Skeletal muscle satellite cell (primary cell): ENCODE results near the gene FGF2.
"Not testable (repeated sequence)": the region's sequence is repeated elsewhere in the genome, so short reads cannot be mapped to it uniquely, and the experiment has no call there.

Source experiments
- H3K27me3 ChIP-seq: 2 replicates; pipeline ENCODE4 v1.7.0; 2013; ENCODE audit warnings: low read length; ENCODE audit not compliant: control insufficient read depth, insufficient read depth
- H3K36me3 ChIP-seq: 2 replicates; pipeline ENCODE4 v1.7.0; 2013; ENCODE audit warnings: mild to moderate bottlenecking, control low read depth, low read length; ENCODE audit not compliant: insufficient read depth
- H3K4me1 ChIP-seq: 2 replicates; pipeline ENCODE4 v1.7.0; 2013; ENCODE audit warnings: low read length; ENCODE audit not compliant: control insufficient read depth, insufficient read depth
- H3K4me2 ChIP-seq: 2 replicates; pipeline ENCODE4 v1.7.0; 2013; ENCODE audit warnings: mild to moderate bottlenecking, low read length
- H3K4me3 ChIP-seq: 2 replicates; pipeline ENCODE4 v1.7.0; 2013; ENCODE audit warnings: low read length
- H3K9ac ChIP-seq: 2 replicates; pipeline ENCODE4 v1.7.0; 2013; ENCODE audit warnings: mild to moderate bottlenecking, low read depth, low read length, moderate library complexity
- H3K9me3 ChIP-seq: replicated peaks from 2 replicates; pipeline ENCODE4 v1.7.0; 2013; ENCODE audit warnings: mild to moderate bottlenecking, control low read depth, low read length

Gene FGF2

DNA sequence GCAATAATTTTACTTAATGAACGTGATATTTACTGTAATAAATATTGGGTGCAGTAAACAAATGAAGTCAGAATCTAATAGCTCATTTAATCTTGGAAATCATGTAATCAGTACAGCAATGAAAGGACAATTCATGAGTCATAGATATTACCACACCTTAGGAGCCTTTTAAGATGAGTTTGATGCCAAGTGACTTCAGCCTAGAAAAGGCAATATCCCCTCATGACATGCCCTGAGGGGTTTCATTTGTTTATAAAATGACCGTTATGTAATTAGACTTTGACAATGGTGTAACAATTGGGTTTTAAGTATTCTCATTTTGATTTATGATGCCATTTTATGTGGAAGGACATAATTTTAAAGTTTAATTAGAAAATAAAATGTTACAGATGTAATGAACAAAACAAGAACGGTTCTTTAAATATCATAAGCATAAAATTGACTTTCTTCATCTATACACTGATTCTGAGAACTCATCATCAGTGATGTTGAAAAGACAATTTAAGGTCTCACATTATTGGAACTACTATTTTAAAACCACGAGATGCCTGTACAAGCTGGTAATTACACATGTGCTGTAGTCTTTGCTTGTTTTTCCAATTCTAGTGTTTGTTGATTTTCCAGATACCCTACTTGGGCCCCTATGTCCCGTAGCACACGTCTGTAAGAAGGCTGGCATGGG lies 5.0 kb downstream of the FGF2 start:
- peak overlapping the region; percentile 88 for H3K4me3 ChIP-seq
- no peaks in the 10 kb centered on the region for H3K9me3 ChIP-seq
- no peak overlapping the region for H3K9ac ChIP-seq
- peaks cover 67% of the 10 kb centered on the region for H3K4me1 ChIP-seq
- peak overlapping the region; percentile 84 for H3K4me2 ChIP-seq
- H3K36me3 ChIP-seq = peaks cover 24% of the 10 kb centered on the region
- no peaks in the 10 kb centered on the region for H3K27me3 ChIP-seq

DNA sequence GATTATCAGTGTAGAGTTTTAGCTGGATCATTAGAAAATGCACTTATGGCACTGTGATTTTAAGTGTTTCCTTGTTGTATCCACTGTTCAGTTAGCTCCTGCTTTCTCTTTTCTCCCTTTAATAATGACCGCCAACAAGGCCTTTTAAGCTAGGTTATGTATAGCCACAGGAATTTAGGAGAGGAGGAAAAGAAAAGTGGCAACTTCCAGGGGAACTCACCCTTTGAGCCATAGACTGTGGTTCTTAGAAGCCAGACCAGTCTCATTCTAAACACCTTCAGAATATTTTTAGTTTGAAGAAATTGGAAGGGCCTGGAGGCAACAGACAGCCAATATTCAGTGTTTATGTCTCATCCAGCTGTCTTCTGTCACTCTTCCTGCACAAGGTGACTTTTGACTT lies 6.1 kb downstream of the FGF2 start:
- Histone ChIP-seq H3K9ac (no peak overlapping the region), H3K36me3 (peaks cover 24% of the 10 kb centered on the region), H3K4me2 (peak overlapping the region; percentile 59), H3K27me3 (no peaks in the 10 kb centered on the region), H3K4me1 (peaks cover 76% of the 10 kb centered on the region), H3K4me3 (peak overlapping the region; percentile 3), H3K9me3 (no peaks in the 10 kb centered on the region)

DNA sequence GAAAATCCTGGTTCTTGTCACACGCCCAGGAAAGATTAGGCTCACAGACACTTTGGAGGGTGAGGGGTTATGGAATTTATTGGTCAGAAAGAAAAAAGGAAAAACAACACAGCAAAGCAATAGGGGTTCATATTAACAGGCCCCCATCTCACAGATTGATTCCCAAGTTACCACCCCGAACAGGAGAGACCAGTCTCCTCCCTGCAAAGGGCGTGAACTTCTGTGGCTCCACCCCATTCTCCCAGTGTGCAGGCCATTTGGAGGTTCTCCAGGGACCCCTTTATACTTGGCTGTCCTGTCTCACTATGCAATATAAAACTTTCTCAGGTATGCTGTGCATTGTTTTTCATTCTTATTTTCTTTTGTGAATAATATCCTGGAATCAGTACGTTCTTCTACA lies 7.4 kb downstream of the FGF2 start:
- Histone ChIP-seq H3K9ac (no peak overlapping the region), H3K4me1 (peaks cover 84% of the 10 kb centered on the region), H3K9me3 (no peaks in the 10 kb centered on the region), H3K36me3 (peaks cover 27% of the 10 kb centered on the region), H3K27me3 (no peaks in the 10 kb centered on the region), H3K4me2 (peak overlapping the region; percentile 29), H3K4me3 (no peak overlapping the region)

DNA sequence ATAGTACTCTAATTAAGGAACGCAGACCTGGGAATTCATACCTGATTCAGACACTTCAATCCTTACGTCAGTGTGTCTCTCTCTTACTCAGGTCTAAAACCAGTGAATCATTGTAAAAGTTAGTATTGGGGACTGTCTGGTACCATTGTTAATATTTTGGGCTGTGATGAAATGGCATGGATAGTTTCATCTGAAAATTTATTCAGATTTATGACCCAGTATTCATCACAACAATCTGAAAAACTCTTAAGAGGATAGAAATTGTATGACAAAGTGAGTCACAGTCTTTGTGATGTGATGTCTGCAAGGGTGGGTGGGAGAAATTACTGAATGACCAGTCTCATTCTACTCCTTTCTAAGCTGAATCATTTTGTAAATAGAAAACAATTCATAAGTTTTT lies 10.3 kb downstream of the FGF2 start:
- no peaks in the 10 kb centered on the region for H3K27me3 ChIP-seq
- no peak overlapping the region for H3K4me3 ChIP-seq

DNA sequence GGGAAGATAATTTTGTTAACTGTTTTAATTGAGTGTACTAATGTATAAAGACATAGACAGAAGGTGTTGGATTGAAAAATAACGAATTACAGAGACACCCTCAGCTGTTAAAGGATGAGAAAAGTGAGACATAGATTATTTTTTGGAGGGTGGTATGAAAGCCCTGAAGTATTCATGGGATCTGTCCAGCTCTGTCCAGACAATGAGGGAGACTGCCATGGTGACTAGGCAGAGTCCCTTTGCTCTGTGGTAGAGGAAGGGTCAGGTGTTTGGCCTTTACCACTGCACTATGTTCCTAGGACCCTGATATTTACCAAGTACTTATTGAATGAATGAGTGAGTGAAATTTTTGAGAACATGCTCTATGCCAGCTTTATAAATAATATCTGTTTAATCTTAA lies 11.4 kb downstream of the FGF2 start:
- Histone ChIP-seq H3K27me3 (no peaks in the 10 kb centered on the region), H3K4me3 (no peak overlapping the region), H3K4me1 (peaks cover 49% of the 10 kb centered on the region), H3K36me3 (peaks cover 59% of the 10 kb centered on the region), H3K9ac (no peak overlapping the region), H3K9me3 (no peaks in the 10 kb centered on the region), H3K4me2 (no peak overlapping the region)

More for the DNA sequence above, 10.3 kb downstream of the FGF2 start:
- H3K4me1 ChIP-seq = peaks cover 56% of the 10 kb centered on the region
- peaks cover 52% of the 10 kb centered on the region for H3K36me3 ChIP-seq
- H3K9me3 ChIP-seq = no peaks in the 10 kb centered on the region
- H3K4me2 ChIP-seq = peak overlapping the region; percentile 54
- H3K9ac ChIP-seq = no peak overlapping the region

DNA sequence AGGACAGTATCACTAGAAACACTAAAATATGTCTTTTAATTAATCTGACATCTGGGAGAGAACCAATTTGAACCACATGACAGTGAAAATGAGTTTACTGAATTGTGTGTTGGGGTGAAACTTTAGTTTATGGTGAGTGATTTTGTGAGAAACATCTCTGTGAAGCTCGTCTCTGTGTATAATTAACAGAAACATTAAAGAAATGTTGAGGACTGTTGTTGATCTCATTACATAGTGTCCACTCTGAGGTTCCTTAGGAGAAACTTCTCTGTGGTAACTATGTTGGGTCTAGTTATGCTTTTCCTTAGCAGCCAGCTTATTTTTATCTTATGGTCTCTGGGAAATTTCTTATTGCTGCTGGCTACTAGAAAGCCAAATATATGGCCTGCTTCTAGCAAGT lies 15.8 kb downstream of the FGF2 start:
- peaks cover 32% of the 10 kb centered on the region for H3K4me1 ChIP-seq
- no peaks in the 10 kb centered on the region for H3K27me3 ChIP-seq
- peaks cover 54% of the 10 kb centered on the region for H3K36me3 ChIP-seq
- H3K9me3 ChIP-seq = no peaks in the 10 kb centered on the region
- H3K9ac ChIP-seq = no peak overlapping the region
- H3K4me2 ChIP-seq = no peak overlapping the region
- H3K4me3 ChIP-seq = no peak overlapping the region

DNA sequence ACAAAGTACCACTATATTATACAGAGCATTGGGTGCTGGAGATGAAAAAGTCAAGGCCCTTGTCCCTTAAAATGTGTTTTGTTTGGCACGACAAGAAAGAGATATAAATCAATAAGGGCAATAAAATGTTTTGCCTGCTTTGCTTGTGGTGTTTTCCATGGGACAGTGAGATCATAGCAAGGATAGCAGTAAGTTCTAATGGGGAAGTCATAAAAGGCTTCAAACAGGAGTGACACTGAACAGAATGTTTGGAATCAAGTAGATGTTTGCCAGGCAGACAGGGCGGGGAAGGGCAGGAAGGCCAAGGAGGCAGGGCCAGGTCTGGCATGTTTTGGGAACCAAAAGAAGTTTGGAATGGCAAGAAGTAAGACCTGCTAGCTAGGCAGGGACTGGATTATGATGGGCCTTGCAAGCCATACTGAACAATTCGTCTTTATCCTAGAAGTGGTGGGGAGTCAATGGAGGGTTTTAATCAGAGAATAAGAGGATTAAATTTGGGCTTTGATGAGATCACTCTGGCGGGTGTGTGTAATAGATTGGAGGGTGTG lies 16.4 kb downstream of the FGF2 start:
- no peaks in the 10 kb centered on the region for H3K27me3 ChIP-seq
- peak overlapping the region; percentile 29 for H3K4me2 ChIP-seq
- H3K36me3 ChIP-seq = peaks cover 54% of the 10 kb centered on the region
- H3K9me3 ChIP-seq = no peaks in the 10 kb centered on the region
- H3K9ac ChIP-seq = no peak overlapping the region
- no peak overlapping the region for H3K4me3 ChIP-seq
- H3K4me1 ChIP-seq = peaks cover 31% of the 10 kb centered on the region

DNA sequence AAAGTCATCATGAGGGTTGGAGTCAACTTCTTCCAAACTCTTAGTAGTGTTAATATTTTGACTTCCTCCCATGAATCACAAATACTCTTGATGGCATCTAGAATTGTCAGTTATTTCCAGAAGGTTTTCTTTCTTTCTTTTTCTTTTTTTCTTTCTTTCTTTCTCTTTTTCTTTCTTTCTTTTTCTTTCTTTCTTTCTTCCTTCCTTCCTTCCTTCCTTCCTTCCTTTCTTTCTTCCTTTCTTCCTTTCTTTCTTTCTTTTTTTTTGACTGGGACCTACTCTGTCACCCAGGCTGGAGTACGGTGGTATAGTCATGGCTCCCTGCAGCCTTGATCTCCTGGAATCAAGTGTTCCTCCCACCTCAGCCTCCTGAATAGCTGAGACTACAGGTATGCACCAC lies 17.8 kb downstream of the FGF2 start:
- Histone ChIP-seq H3K4me1 (peaks cover 26% of the 10 kb centered on the region), H3K36me3 (peaks cover 47% of the 10 kb centered on the region)
- H3K9me3 ChIP-seq, H3K27me3 ChIP-seq, H3K4me3 ChIP-seq, H3K4me2 ChIP-seq, H3K9ac ChIP-seq: not testable (repeated sequence)

DNA sequence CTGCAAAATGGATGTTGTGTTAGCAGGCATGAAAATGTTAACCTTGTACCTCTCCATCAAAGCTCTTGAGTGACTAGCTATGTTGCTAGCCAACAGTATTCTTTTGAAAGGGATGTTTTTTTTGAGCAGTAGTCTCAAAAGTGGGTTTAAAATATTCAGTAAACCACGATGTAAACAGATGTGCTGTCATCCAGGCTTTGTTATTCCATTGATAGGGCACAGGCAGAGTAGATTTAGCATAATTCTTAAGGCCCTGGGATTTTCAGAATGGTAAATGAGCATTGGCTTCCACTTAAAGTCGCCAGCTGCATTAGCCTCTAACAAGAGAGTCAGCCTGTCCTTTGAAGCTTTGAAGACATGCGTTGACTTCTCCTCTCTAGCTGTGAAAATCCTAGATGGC lies 18.4 kb downstream of the FGF2 start:
- Histone ChIP-seq H3K4me1 (peaks cover 26% of the 10 kb centered on the region), H3K9me3 (no peaks in the 10 kb centered on the region), H3K27me3 (no peaks in the 10 kb centered on the region), H3K4me2 (no peak overlapping the region), H3K36me3 (peaks cover 40% of the 10 kb centered on the region), H3K4me3 (no peak overlapping the region), H3K9ac (no peak overlapping the region)

DNA sequence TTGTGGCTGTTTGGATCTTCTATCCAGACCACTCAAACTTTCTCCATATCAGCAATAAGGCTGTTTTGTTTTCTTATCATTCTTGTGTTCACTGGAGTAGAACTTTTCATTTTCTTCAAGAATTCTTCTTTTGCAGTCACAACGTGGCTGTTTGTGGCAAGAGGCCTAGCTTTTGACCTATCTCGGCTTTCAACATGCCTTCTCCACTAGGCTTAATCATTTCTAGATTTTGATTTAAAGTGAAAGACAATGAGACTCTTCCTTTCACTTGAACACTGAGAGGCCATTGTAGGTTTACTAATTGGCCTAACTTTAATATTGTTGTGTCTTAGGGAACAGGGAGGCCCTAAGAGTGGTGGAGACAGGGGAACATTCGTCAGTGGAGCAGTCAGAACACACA lies 19.1 kb downstream of the FGF2 start:
- Histone ChIP-seq H3K4me3 (no peak overlapping the region), H3K4me1 (peaks cover 26% of the 10 kb centered on the region), H3K36me3 (peaks cover 33% of the 10 kb centered on the region), H3K9ac (no peak overlapping the region), H3K27me3 (no peaks in the 10 kb centered on the region), H3K4me2 (no peak overlapping the region), H3K9me3 (no peaks in the 10 kb centered on the region)

DNA sequence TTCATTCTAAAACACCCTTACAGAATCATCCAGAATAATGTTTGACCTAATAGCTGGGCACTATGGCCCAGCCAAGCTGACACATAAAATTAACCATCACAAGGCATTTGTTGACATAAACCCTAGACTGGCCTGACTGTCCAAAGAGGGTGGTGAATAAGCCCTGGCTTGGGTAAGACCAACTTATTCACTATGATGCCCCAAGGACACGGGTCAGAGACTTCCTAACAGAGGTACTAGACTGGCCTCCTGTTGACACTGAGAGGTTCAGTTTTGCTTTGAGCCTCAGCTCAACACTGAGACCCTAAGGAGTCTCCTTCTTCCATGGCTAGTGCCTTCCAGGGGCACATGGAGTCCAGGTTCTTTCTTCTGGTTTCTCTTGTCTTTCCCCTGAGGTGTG lies 21.3 kb downstream of the FGF2 start:
- peak overlapping the region; percentile 22 for H3K4me2 ChIP-seq
- H3K9ac ChIP-seq = no peak overlapping the region
- H3K4me3 ChIP-seq = no peak overlapping the region
- no peaks in the 10 kb centered on the region for H3K27me3 ChIP-seq
- peaks cover 16% of the 10 kb centered on the region for H3K36me3 ChIP-seq
- H3K4me1 ChIP-seq = peaks cover 23% of the 10 kb centered on the region
- H3K9me3 ChIP-seq = no peaks in the 10 kb centered on the region

DNA sequence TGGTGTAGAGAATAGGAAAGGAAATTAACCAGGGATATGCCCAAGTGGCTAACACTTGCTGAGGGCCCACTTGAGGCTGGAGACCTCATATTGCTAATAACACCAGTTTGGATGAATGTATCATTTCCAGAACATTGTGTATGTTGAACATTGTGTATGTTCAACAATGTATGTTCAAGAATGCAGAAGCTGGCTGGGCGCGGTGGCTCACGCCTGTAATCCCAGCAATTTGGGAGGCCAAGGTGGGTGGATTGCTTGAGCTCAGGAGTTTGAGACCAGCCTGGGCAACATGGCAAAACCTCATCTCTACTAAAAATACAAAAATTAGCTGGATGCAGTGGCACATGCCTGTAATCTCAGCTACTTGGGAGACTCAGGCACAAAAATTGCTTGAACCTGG lies 23.2 kb downstream of the FGF2 start:
- Histone ChIP-seq H3K4me1 (peaks cover 24% of the 10 kb centered on the region), H3K36me3 (peaks cover 12% of the 10 kb centered on the region)
- H3K27me3 ChIP-seq, H3K4me2 ChIP-seq, H3K9me3 ChIP-seq, H3K4me3 ChIP-seq, H3K9ac ChIP-seq: not testable (repeated sequence)
